Duodenal mucosa (tissue), 2 donors: ENCODE data around the gene ZNF556.
"Not testable (repeated sequence)": the region's sequence is repeated elsewhere in the genome, so short reads cannot be mapped to it uniquely, and the experiment has no call there.

Experiments used
- H3K27ac ChIP-seq: one replicate; pipeline ENCODE4 v1.7.0; 2013; ENCODE audit warnings: low read depth, low read length
- H3K27me3 ChIP-seq, 2 donors: one replicate each; pipeline ENCODE4 v1.7.0; 2013; ENCODE audit warnings: low read length in 2 of 2, control low read depth in 1 of 2; ENCODE audit not compliant: insufficient read depth in 2 of 2, control insufficient read depth in 1 of 2
- H3K36me3 ChIP-seq, 2 donors: one replicate each; pipeline ENCODE4 v1.7.0; 2013; ENCODE audit warnings: low read length in 2 of 2, control low read depth in 1 of 2; ENCODE audit not compliant: insufficient read depth in 2 of 2, control insufficient read depth in 1 of 2
- H3K4me1 ChIP-seq, 2 donors: one replicate each; pipeline ENCODE4 v1.7.0; 2013; ENCODE audit warnings: low read length in 2 of 2, control low read depth in 1 of 2; ENCODE audit not compliant: insufficient read depth in 2 of 2, control insufficient read depth in 1 of 2
- H3K4me3 ChIP-seq, 2 donors: one replicate each; pipeline ENCODE4 v1.7.0; 2013; ENCODE audit warnings: low read length in 2 of 2, low read depth in 1 of 2
- H3K9ac ChIP-seq, 2 donors: one replicate each; pipeline ENCODE4 v1.7.0; 2013; ENCODE audit warnings: low read length in 2 of 2, low read depth in 1 of 2
- H3K9me3 ChIP-seq, 2 donors: one replicate each; pipeline ENCODE4 v1.7.0; 2013; ENCODE audit warnings: low read length in 2 of 2, control low read depth in 1 of 2; ENCODE audit not compliant: control insufficient read depth in 1 of 2

ZNF556 gene

GRCh38 chr19:2903326-2903725, 36.2 kb downstream of the ZNF556 start:
- not testable (repeated sequence) for H3K9me3 ChIP-seq, H3K4me3 ChIP-seq, H3K36me3 ChIP-seq

GRCh38 chr19:2905918-2906519, 38.9 kb downstream of the ZNF556 start:
- H3K27me3 ChIP-seq = no peaks in the 10 kb centered on the region
- peaks cover 5 to 11% of the 10 kb centered on the region in 2 donors for H3K4me1 ChIP-seq
- H3K9me3 ChIP-seq = no peaks in the 10 kb centered on the region
- H3K36me3 ChIP-seq = peaks cover 0 to 4% of the 10 kb centered on the region in 2 donors
- no peak overlapping the region for H3K27ac ChIP-seq
- no peak overlapping the region for H3K4me3 ChIP-seq
- no peak overlapping the region for H3K9ac ChIP-seq

More at GRCh38 chr19:2903326-2903725, 36.2 kb downstream of the ZNF556 start:
- H3K27me3 ChIP-seq, H3K27ac ChIP-seq, H3K9ac ChIP-seq: not testable (repeated sequence)
- peaks cover 5 to 11% of the 10 kb centered on the region in 2 donors for H3K4me1 ChIP-seq

GRCh38 chr19:2906631-2907195, 39.6 kb downstream of the ZNF556 start:
- H3K36me3 ChIP-seq = peaks cover 0 to 4% of the 10 kb centered on the region in 2 donors
- no peak overlapping the region for H3K4me3 ChIP-seq
- no peak overlapping the region for H3K27ac ChIP-seq
- peaks cover 5 to 11% of the 10 kb centered on the region in 2 donors for H3K4me1 ChIP-seq
- H3K9me3 ChIP-seq = peaks cover 0 to 2% of the 10 kb centered on the region in 2 donors
- H3K9ac ChIP-seq = no peak overlapping the region
- no peaks in the 10 kb centered on the region for H3K27me3 ChIP-seq

- peaks cover 23 to 38% of the 10 kb centered on the region in 2 donors for H3K36me3 ChIP-seq
- no peaks in the 10 kb centered on the region for H3K27me3 ChIP-seq
- H3K27ac ChIP-seq = no peak overlapping the region
- no peaks in the 10 kb centered on the region for H3K4me1 ChIP-seq
- no peak overlapping the region for H3K4me3 ChIP-seq
- H3K9me3 ChIP-seq = peaks cover 12 to 28% of the 10 kb centered on the region in 2 donors
- H3K9ac ChIP-seq = no peak overlapping the region
Measured at GRCh38 chr19:2912306-2912705, 45.2 kb downstream of the ZNF556 start.

GRCh38 chr19:2917275-2918184, 50.4 kb downstream of the ZNF556 start:
- Histone ChIP-seq H3K4me1 (no peaks in the 10 kb centered on the region), H3K27me3 (no peaks in the 10 kb centered on the region), H3K36me3 (peaks cover 39 to 55% of the 10 kb centered on the region in 2 donors), H3K9ac (no peak overlapping the region), H3K9me3 (peaks cover 22 to 29% of the 10 kb centered on the region in 2 donors), H3K4me3 (peak overlapping the region in 1 of 2 donors; percentile 19), H3K27ac (no peak overlapping the region)

- H3K27ac ChIP-seq = no peak overlapping the region
- no peak overlapping the region for H3K4me3 ChIP-seq
- no peaks in the 10 kb centered on the region for H3K27me3 ChIP-seq
- H3K4me1 ChIP-seq = no peaks in the 10 kb centered on the region
- H3K36me3 ChIP-seq = peaks cover 9 to 18% of the 10 kb centered on the region in 2 donors
- no peak overlapping the region for H3K9ac ChIP-seq
- peaks cover 3% of the 10 kb centered on the region in 2 donors for H3K9me3 ChIP-seq
Measured at GRCh38 chr19:2922987-2923386, 55.9 kb downstream of the ZNF556 start.

- Histone ChIP-seq H3K4me3 (no peak overlapping the region), H3K27ac (no peak overlapping the region), H3K36me3 (peaks cover 6 to 14% of the 10 kb centered on the region in 2 donors), H3K9me3 (no peaks in the 10 kb centered on the region), H3K9ac (no peak overlapping the region), H3K4me1 (no peaks in the 10 kb centered on the region), H3K27me3 (no peaks in the 10 kb centered on the region)
Measured at GRCh38 chr19:2923510-2923909, 56.4 kb downstream of the ZNF556 start.

GRCh38 chr19:2926341-2927031, 59.4 kb downstream of the ZNF556 start:
- Histone ChIP-seq H3K27ac (no peak overlapping the region), H3K9ac (no peak overlapping the region), H3K4me1 (no peaks in the 10 kb centered on the region), H3K36me3 (peaks cover 0 to 5% of the 10 kb centered on the region in 2 donors), H3K9me3 (peaks cover 5 to 6% of the 10 kb centered on the region in 2 donors), H3K27me3 (no peaks in the 10 kb centered on the region), H3K4me3 (no peak overlapping the region)

GRCh38 chr19:2927032-2927430, 59.9 kb downstream of the ZNF556 start:
- Histone ChIP-seq H3K27me3 (no peaks in the 10 kb centered on the region), H3K4me3 (no peak overlapping the region), H3K9ac (no peak overlapping the region), H3K27ac (no peak overlapping the region), H3K36me3 (peaks cover 0 to 5% of the 10 kb centered on the region in 2 donors), H3K4me1 (no peaks in the 10 kb centered on the region), H3K9me3 (peaks cover 5 to 7% of the 10 kb centered on the region in 2 donors)
